Neural cell (in vitro differentiated cells): ENCODE data around the gene CCDC83.

Experiments used
- EP300 ChIP-seq: fragments of 450-650 bp; conservative IDR thresholded peaks from 2 replicates; pipeline ENCODE4 v1.6.1; 2014; ENCODE audit warnings: antibody characterized with exemption, mild to moderate bottlenecking, moderate library complexity; ENCODE audit not compliant: poor library complexity, severe bottlenecking
- MXI1 ChIP-seq: fragments of 450-650 bp; conservative IDR thresholded peaks from 2 replicates; pipeline ENCODE4 v1.6.1; 2014; ENCODE audit warnings: antibody characterized with exemption, mild to moderate bottlenecking; ENCODE audit not compliant: poor library complexity, severe bottlenecking
- POLR2AphosphoS5 ChIP-seq: IDR thresholded peaks from 2 replicates; pipeline ENCODE4 v1.6.1; 2012
- REST ChIP-seq: IDR thresholded peaks from 2 replicates; pipeline ENCODE4 v1.6.1; 2012; ENCODE audit warnings: borderline replicate concordance
- TF ChIP-seq, protein P1 (sequence below): fragments of 450-650 bp; IDR thresholded peaks from 2 replicates; pipeline ENCODE4 v1.5.1; 2014; ENCODE audit warnings: antibody characterized with exemption, mild to moderate bottlenecking, moderate library complexity; ENCODE audit not compliant: poor library complexity, severe bottlenecking

DNA sequence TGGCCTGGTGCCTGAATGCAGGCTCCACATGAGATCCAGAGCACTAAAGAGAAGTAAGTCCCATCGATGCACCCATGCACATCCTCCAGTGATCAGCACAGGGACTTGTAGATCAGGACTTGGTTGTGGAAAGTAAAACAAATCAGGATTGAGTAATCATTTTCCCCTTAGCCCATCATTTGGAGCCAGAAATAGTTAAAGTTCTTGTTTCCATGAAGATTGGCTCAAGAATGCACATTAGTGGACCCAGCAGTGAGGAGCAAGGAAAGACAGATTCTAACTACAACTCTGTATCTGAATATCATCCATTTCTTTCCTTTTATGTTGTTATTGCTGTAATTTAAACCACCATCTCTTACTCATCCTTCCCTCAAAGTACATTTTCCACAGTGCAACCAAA is 19.1 kb downstream of the CCDC83 start:
- TF ChIP-seq POLR2AphosphoS5 (no peak), REST (no peak), EP300 (no peak), MXI1 (no peak)
- TF ChIP-seq, protein P1, sequence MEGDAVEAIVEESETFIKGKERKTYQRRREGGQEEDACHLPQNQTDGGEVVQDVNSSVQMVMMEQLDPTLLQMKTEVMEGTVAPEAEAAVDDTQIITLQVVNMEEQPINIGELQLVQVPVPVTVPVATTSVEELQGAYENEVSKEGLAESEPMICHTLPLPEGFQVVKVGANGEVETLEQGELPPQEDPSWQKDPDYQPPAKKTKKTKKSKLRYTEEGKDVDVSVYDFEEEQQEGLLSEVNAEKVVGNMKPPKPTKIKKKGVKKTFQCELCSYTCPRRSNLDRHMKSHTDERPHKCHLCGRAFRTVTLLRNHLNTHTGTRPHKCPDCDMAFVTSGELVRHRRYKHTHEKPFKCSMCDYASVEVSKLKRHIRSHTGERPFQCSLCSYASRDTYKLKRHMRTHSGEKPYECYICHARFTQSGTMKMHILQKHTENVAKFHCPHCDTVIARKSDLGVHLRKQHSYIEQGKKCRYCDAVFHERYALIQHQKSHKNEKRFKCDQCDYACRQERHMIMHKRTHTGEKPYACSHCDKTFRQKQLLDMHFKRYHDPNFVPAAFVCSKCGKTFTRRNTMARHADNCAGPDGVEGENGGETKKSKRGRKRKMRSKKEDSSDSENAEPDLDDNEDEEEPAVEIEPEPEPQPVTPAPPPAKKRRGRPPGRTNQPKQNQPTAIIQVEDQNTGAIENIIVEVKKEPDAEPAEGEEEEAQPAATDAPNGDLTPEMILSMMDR, result no peak
